OCI-LY1 (cell line): Measurements from ENCODE around the gene TBL1X.

ENCODE experiments used
- H2AFZ ChIP-seq: fragments of 200-600 bp; sonication (generic), shearing (Covaris generic); 2 replicates; pipeline ENCODE4 v1.6.0; 2014; ENCODE audit warnings: antibody characterized with exemption, mild to moderate bottlenecking, low read length
- H3F3A ChIP-seq: fragments of 200-600 bp; sonication (generic), shearing (Covaris generic); 2 replicates; pipeline ENCODE4 v1.6.0; 2014; ENCODE audit warnings: mild to moderate bottlenecking, antibody characterized with exemption, low read length, moderate library complexity; ENCODE audit not compliant: insufficient read depth
- H3K27ac ChIP-seq: fragments of 200-600 bp; sonication (generic); 2 replicates; pipeline ENCODE4 v1.5.1; 2014; ENCODE audit warnings: low read length, mixed run types, mild to moderate bottlenecking, low read depth; ENCODE audit not compliant: poor library complexity, severe bottlenecking
- H3K27me3 ChIP-seq: fragments of 200-600 bp; sonication (generic); 2 replicates; pipeline ENCODE4 v1.6.0; 2014; ENCODE audit warnings: antibody characterized with exemption, mild to moderate bottlenecking, low read length, moderate library complexity; ENCODE audit not compliant: insufficient read depth
- H3K36me3 ChIP-seq: fragments of 200-600 bp; sonication (generic); 2 replicates; pipeline ENCODE4 v1.6.1; 2014; ENCODE audit warnings: mild to moderate bottlenecking, antibody characterized with exemption, low read length, moderate library complexity, mixed read lengths; ENCODE audit not compliant: insufficient read depth
- H3K4me1 ChIP-seq: fragments of 200-600 bp; sonication (generic); 2 replicates; pipeline ENCODE4 v1.5.1; 2014; ENCODE audit warnings: mild to moderate bottlenecking, low read length, moderate library complexity; ENCODE audit not compliant: insufficient read depth, severe bottlenecking
- H3K4me2 ChIP-seq: fragments of 200-600 bp; sonication (generic), shearing (Covaris generic); 2 replicates; pipeline ENCODE4 v1.6.1; 2014; ENCODE audit warnings: low read length
- H3K4me3 ChIP-seq: fragments of 200-600 bp; sonication (generic); 2 replicates; pipeline ENCODE4 v1.5.1; 2014; ENCODE audit warnings: low read length, low read depth, mild to moderate bottlenecking, mixed read lengths; ENCODE audit not compliant: poor library complexity, severe bottlenecking
- H3K79me2 ChIP-seq: fragments of 200-600 bp; shearing (Covaris generic); 2 replicates; pipeline ENCODE4 v1.6.1; 2016; ENCODE audit warnings: mixed run types, low read length, mixed read lengths; ENCODE audit not compliant: insufficient read depth
- H3K9ac ChIP-seq: fragments of 200-600 bp; sonication (generic), shearing (Covaris generic); 2 replicates; pipeline ENCODE4 v1.6.1; 2014; ENCODE audit warnings: mild to moderate bottlenecking, low read length, mixed read lengths
- H3K9me2 ChIP-seq: fragments of 200-600 bp; sonication (generic), shearing (Covaris generic); 2 replicates; pipeline ENCODE4 v1.6.1; 2014; ENCODE audit warnings: low read depth, mild to moderate bottlenecking, low read length, mixed read lengths
- H3K9me3 ChIP-seq: fragments of 200-600 bp; shearing (Covaris generic); 2 replicates; pipeline ENCODE4 v1.6.1; 2014; ENCODE audit warnings: low read length, mixed read lengths
- H4K20me1 ChIP-seq: fragments of 200-600 bp; sonication (generic), shearing (Covaris generic); 2 replicates; pipeline ENCODE4 v1.6.0; 2016; ENCODE audit warnings: mild to moderate bottlenecking, low read length; ENCODE audit not compliant: insufficient read depth
- CTCF ChIP-seq: fragments of 200-600 bp; sonication (generic), shearing (Covaris generic); IDR thresholded peaks from 2 replicates; pipeline ENCODE4 v1.5.1; 2017; ENCODE audit warnings: mild to moderate bottlenecking, antibody characterized with exemption, low read length, moderate library complexity, mixed read lengths
- EZH2 ChIP-seq: fragments of 200-600 bp; sonication (generic), shearing (Covaris generic); IDR thresholded peaks from 2 replicates; pipeline ENCODE4 v1.8.0; 2017; ENCODE audit warnings: borderline replicate concordance, mixed run types, mild to moderate bottlenecking, antibody characterized with exemption, low read length, moderate library complexity, mixed read lengths

The TBL1X gene

GRCh38 chrX:9510980-9511379 is 46.1 kb downstream of the TBL1X start:
- Histone ChIP-seq H3F3A (no peaks in the 10 kb centered on the region), H3K4me1 (peaks cover 12% of the 10 kb centered on the region), H3K79me2 (no peaks in the 10 kb centered on the region), H3K9me3 (no peaks in the 10 kb centered on the region), H3K27me3 (no peaks in the 10 kb centered on the region), H3K4me3 (no peak overlapping the region), H3K27ac (no peak overlapping the region), H3K9me2 (no peaks in the 10 kb centered on the region), H3K9ac (no peak overlapping the region), H3K36me3 (peaks cover 34% of the 10 kb centered on the region), H4K20me1 (no peaks in the 10 kb centered on the region), H2AFZ (no peak overlapping the region), H3K4me2 (no peak overlapping the region)
- TF ChIP-seq EZH2 (no peak), CTCF (no peak)

GRCh38 chrX:9515489-9515888 is 50.6 kb downstream of the TBL1X start:
- no peaks in the 10 kb centered on the region for H4K20me1 ChIP-seq
- H3K4me3 ChIP-seq = no peak overlapping the region
- no peak overlapping the region for H2AFZ ChIP-seq
- H3K36me3 ChIP-seq = peaks cover 28% of the 10 kb centered on the region
- no peak overlapping the region for H3K27ac ChIP-seq
- no peaks in the 10 kb centered on the region for H3K9me2 ChIP-seq
- no peaks in the 10 kb centered on the region for H3K9me3 ChIP-seq
- H3K4me1 ChIP-seq = peaks cover 16% of the 10 kb centered on the region
- H3K4me2 ChIP-seq = no peak overlapping the region; the same call in 1 of the 2 replicates
- no peak overlapping the region for H3K9ac ChIP-seq
- no peaks in the 10 kb centered on the region for H3F3A ChIP-seq
- no peaks in the 10 kb centered on the region for H3K79me2 ChIP-seq
- H3K27me3 ChIP-seq = no peaks in the 10 kb centered on the region
- TF ChIP-seq EZH2 (no peak), CTCF (no peak)

GRCh38 chrX:9515973-9516538 is 51.2 kb downstream of the TBL1X start:
- no peak for TF ChIP-seq CTCF
- TF ChIP-seq EZH2 = no peak
- Histone ChIP-seq H3K4me1 (peaks cover 16% of the 10 kb centered on the region), H3K79me2 (no peaks in the 10 kb centered on the region), H3K4me2 (no peak overlapping the region; the same call in 1 of the 2 replicates), H3K9me3 (no peaks in the 10 kb centered on the region), H3K27ac (no peak overlapping the region), H2AFZ (no peak overlapping the region), H3K9ac (no peak overlapping the region), H4K20me1 (no peaks in the 10 kb centered on the region), H3K4me3 (no peak overlapping the region), H3F3A (no peaks in the 10 kb centered on the region), H3K36me3 (peaks cover 22% of the 10 kb centered on the region), H3K9me2 (no peaks in the 10 kb centered on the region), H3K27me3 (no peaks in the 10 kb centered on the region)
